ENCODE results near the gene LRP2BP. TPM values are rescaled to one million over a fixed set of nuclear protein-coding genes. Genes with fewer than 3 reads are reported as not detected.

Gene LRP2BP
- total and polyA plus RNA-seq, 2 experiments from 2014 or later: 0.28 to 1.7 TPM

DNA sequence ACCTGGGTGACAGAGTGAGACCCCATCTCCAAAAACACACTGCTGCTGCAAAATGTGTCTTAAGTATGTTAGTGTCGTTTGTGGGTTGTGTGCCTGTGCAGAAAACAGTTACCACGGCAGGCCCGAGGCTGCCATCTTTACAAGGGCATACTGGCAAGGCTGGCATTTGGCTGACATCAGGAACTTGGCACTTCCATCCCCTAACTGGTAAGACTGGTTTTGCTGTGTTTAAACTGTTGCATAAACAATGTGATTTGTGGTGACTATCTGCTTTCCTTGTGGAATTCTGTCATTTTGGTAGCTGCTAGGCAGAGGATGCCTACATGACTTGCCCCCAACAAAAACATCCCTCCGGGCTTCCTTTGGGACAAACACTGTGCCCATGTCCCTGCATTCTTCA is 12.3 kb downstream of the LRP2BP start (continued):
- TF ChIP-seq, protein P1, sequence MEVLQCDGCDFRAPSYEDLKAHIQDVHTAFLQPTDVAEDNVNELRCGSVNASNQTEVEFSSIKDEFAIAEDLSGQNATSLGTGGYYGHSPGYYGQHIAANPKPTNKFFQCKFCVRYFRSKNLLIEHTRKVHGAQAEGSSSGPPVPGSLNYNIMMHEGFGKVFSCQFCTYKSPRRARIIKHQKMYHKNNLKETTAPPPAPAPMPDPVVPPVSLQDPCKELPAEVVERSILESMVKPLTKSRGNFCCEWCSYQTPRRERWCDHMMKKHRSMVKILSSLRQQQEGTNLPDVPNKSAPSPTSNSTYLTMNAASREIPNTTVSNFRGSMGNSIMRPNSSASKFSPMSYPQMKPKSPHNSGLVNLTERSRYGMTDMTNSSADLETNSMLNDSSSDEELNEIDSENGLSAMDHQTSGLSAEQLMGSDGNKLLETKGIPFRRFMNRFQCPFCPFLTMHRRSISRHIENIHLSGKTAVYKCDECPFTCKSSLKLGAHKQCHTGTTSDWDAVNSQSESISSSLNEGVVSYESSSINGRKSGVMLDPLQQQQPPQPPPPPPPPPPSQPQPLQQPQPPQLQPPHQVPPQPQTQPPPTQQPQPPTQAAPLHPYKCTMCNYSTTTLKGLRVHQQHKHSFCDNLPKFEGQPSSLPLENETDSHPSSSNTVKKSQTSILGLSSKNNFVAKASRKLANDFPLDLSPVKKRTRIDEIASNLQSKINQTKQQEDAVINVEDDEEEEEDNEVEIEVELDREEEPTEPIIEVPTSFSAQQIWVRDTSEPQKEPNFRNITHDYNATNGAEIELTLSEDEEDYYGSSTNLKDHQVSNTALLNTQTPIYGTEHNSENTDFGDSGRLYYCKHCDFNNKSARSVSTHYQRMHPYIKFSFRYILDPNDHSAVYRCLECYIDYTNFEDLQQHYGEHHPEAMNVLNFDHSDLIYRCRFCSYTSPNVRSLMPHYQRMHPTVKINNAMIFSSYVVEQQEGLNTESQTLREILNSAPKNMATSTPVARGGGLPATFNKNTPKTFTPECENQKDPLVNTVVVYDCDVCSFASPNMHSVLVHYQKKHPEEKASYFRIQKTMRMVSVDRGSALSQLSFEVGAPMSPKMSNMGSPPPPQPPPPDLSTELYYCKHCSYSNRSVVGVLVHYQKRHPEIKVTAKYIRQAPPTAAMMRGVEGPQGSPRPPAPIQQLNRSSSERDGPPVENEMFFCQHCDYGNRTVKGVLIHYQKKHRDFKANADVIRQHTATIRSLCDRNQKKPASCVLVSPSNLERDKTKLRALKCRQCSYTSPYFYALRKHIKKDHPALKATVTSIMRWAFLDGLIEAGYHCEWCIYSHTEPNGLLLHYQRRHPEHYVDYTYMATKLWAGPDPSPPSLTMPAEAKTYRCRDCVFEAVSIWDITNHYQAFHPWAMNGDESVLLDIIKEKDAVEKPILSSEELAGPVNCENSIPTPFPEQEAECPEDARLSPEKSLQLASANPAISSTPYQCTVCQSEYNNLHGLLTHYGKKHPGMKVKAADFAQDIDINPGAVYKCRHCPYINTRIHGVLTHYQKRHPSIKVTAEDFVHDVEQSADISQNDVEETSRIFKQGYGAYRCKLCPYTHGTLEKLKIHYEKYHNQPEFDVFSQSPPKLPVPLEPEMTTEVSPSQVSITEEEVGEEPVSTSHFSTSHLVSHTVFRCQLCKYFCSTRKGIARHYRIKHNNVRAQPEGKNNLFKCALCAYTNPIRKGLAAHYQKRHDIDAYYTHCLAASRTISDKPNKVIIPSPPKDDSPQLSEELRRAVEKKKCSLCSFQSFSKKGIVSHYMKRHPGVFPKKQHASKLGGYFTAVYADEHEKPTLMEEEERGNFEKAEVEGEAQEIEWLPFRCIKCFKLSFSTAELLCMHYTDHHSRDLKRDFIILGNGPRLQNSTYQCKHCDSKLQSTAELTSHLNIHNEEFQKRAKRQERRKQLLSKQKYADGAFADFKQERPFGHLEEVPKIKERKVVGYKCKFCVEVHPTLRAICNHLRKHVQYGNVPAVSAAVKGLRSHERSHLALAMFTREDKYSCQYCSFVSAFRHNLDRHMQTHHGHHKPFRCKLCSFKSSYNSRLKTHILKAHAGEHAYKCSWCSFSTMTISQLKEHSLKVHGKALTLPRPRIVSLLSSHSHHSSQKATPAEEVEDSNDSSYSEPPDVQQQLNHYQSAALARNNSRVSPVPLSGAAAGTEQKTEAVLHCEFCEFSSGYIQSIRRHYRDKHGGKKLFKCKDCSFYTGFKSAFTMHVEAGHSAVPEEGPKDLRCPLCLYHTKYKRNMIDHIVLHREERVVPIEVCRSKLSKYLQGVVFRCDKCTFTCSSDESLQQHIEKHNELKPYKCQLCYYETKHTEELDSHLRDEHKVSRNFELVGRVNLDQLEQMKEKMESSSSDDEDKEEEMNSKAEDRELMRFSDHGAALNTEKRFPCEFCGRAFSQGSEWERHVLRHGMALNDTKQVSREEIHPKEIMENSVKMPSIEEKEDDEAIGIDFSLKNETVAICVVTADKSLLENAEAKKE (CRISPR knock-in tag; IDR thresholded peaks at IDR 0.05): no peak
- no peak for TF ChIP-seq CREB1 (CRISPR knock-in tag; IDR thresholded peaks at IDR 0.05; ENCODE audit: low read depth)

DNA sequence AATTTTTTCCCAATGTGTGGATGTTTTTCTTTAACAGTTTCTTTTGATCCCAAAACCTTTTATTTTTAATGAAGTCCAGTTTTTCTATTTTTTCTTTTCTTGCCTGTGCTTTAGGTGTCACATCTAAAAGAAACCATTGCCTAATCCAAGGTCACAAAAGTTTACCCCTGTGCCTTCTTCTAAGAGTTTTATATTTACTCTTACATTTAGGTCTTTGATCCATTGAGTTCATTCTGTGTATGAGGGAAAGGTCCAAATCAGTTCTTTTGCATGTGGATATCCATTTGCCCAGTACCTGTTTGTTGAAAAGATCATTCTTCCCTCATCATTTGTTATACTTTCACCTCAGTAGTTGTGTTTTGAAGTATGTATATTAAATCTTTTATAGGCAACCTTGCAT is 13.0 kb downstream of the LRP2BP start:
- peaks cover 9% of the 10 kb centered on the region; the same call in 2 of the 3 replicates for H3K9me3 Mint-ChIP-seq
- ATAC-seq: no peak
- no peaks in the 10 kb centered on the region for H3K79me2 ChIP-seq (replicated peaks; ENCODE audit: insufficient read depth)
- TF ChIP-seq CREB1 (CRISPR knock-in tag; IDR thresholded peaks at IDR 0.05; ENCODE audit: low read depth) (no peak), EZH2phosphoT487 (IDR thresholded peaks at IDR 0.05; ENCODE audit: unreplicated experiment) (no peak)
- TF ChIP-seq, protein P2, sequence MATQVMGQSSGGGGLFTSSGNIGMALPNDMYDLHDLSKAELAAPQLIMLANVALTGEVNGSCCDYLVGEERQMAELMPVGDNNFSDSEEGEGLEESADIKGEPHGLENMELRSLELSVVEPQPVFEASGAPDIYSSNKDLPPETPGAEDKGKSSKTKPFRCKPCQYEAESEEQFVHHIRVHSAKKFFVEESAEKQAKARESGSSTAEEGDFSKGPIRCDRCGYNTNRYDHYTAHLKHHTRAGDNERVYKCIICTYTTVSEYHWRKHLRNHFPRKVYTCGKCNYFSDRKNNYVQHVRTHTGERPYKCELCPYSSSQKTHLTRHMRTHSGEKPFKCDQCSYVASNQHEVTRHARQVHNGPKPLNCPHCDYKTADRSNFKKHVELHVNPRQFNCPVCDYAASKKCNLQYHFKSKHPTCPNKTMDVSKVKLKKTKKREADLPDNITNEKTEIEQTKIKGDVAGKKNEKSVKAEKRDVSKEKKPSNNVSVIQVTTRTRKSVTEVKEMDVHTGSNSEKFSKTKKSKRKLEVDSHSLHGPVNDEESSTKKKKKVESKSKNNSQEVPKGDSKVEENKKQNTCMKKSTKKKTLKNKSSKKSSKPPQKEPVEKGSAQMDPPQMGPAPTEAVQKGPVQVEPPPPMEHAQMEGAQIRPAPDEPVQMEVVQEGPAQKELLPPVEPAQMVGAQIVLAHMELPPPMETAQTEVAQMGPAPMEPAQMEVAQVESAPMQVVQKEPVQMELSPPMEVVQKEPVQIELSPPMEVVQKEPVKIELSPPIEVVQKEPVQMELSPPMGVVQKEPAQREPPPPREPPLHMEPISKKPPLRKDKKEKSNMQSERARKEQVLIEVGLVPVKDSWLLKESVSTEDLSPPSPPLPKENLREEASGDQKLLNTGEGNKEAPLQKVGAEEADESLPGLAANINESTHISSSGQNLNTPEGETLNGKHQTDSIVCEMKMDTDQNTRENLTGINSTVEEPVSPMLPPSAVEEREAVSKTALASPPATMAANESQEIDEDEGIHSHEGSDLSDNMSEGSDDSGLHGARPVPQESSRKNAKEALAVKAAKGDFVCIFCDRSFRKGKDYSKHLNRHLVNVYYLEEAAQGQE (IDR thresholded peaks at IDR 0.05; ENCODE audit: unreplicated experiment): no peak
- TF ChIP-seq, protein P1 (CRISPR knock-in tag; IDR thresholded peaks at IDR 0.05): no peak

More for the DNA sequence above, 13.0 kb downstream of the LRP2BP start:
- Mint-ChIP-seq H3K27me3 (ENCODE audit: insufficient read depth, low read depth, poor library complexity) (peaks cover 4% of the 10 kb centered on the region), H3K27ac (no peak overlapping the region), H3K36me3 (ENCODE audit: low read depth) (peaks cover 10% of the 10 kb centered on the region), H3K4me3 (no peak overlapping the region), H3K4me1 (0 out of 3 replicates have a peak, but pooled peaks cover 2% of the 10 kb centered on the region)
- no peaks in the 10 kb centered on the region for H3F3A ChIP-seq (replicated peaks; ENCODE audit: low read depth)
- H3K9me2 ChIP-seq (ENCODE audit: insufficient read depth): no peaks in the 10 kb centered on the region
- H3K27ac ChIP-seq (ENCODE audit: low read depth): no peak overlapping the region
- no peaks in the 10 kb centered on the region for H3K27me3 ChIP-seq (ENCODE audit: insufficient read depth)
- H3K4me2 ChIP-seq: no peak overlapping the region
- H3K4me3 ChIP-seq: no peak overlapping the region
- no peak for DNase-seq (ENCODE audit: low spot score)
- H3K4me1 ChIP-seq (ENCODE audit: insufficient read depth): 0 out of 2 replicates have a peak, but pooled peaks cover 3% of the 10 kb centered on the region
- no peaks in the 10 kb centered on the region for H4K20me1 ChIP-seq (replicated peaks; ENCODE audit: insufficient read depth)
- no peak overlapping the region for H2AFZ ChIP-seq
- H3K36me3 ChIP-seq (ENCODE audit: insufficient read depth): no peaks in the 10 kb centered on the region
